Gastrocnemius medialis (tissue), 4 donors: Measurements from ENCODE around the gene LCN10. TPM values are rescaled to one million over a fixed set of nuclear protein-coding genes. Genes with fewer than 3 reads are reported as not detected.
A peak's percentile ranks its signal among the peaks of the same experiment; 100 is the strongest.
"Not testable (repeated sequence)": the region's sequence is repeated elsewhere in the genome, so short reads cannot be mapped to it uniquely, and the experiment has no call there.

ENCODE experiments used
- ATAC-seq, 2 donors: fragments of 150-250 bp; one replicate each; pipeline ENCODE4 v1.9.1; 2016
- DNase-seq, 2 donors: peaks; one replicate each; pipeline ENCODE4 v3.0.0-alpha.2; 2019
- H3K27ac ChIP-seq, 4 donors: fragments of 200-600 bp; sonication (generic); 1 replicate in 1 of 4; 2 replicates in 3 of 4; pipeline ENCODE4 v1.5.1; 2016 to 2018; ENCODE audit warnings: mild to moderate bottlenecking in 2 of 4, moderate library complexity in 1 of 4
- H3K27me3 ChIP-seq, 3 donors: fragments of 200-600 bp; sonication (generic) in 2 of 3; 1 replicate in 1 of 3; 2 replicates in 2 of 3; pipeline versions ENCODE4 v1.5.1 to v1.6.0; 2016 to 2019; ENCODE audit warnings: mild to moderate bottlenecking in 1 of 3, moderate library complexity in 1 of 3
- H3K36me3 ChIP-seq, 2 donors: fragments of 200-600 bp; sonication (generic) in 1 of 2; one replicate each; pipeline ENCODE4 v1.5.1; 2017 to 2018
- H3K4me1 ChIP-seq, 2 donors: fragments of 200-600 bp; sonication (generic) in 1 of 2; one replicate each; pipeline ENCODE4 v1.5.1; 2016 to 2017; ENCODE audit warnings: mild to moderate bottlenecking in 2 of 2
- H3K4me3 ChIP-seq, 4 donors: fragments of 200-600 bp; sonication (generic) in 3 of 4; 1 replicate in 1 of 4; 2 replicates in 3 of 4; pipeline ENCODE4 v1.5.1; 2016 to 2019; ENCODE audit warnings: mild to moderate bottlenecking in 2 of 4
- H3K9me3 ChIP-seq, 3 donors: fragments of 200-600 bp; sonication (generic) in 2 of 3; 1 replicate in 1 of 3; 2 replicates in 2 of 3; pipeline ENCODE4 v1.5.1; 2016 to 2019
- POLR2A ChIP-seq, 2 donors: fragments of 450-650 bp; IDR thresholded peaks; one replicate each; pipeline ENCODE4 v1.6.1; 2017; ENCODE audit warnings: antibody characterized with exemption in 2 of 2, mild to moderate bottlenecking in 2 of 2, moderate library complexity in 2 of 2
- in situ Hi-C, 4 donors: fragments of 200-750 bp; cut with MboI; loops; one replicate each; pipeline versions ENCODE4 v1.15.0 to v1.8.0; 2017; ENCODE audit warnings: low sequenced_read_pairs in 4 of 4
- intact Hi-C: fragments of 100-400 bp; cut with DNase I; formaldehyde crosslinking; loops from one replicate; pipeline ENCODE4 v1.15.1; 2023; ENCODE audit warnings: low total_unique reads
- total RNA-seq, 4 donors: library from RNA; depleted of rRNA; stranded (reverse); fragments of >200 nt; gene quantifications; one replicate each; pipeline versions ENCODE4 v1.1.0 to v1.2.3, GENCODE V29; 2016
- TF ChIP-seq, protein P1 (sequence below), 5 experiments: fragments of 450-650 bp in 3 of 5; fragments of 200-600 bp in 2 of 5; sonication (generic) in 2 of 5; IDR thresholded peaks in 4 of 5; conservative IDR thresholded peaks in 1 of 5; 1 replicate in 4 of 5; 2 replicates in 1 of 5; pipeline ENCODE4 v1.5.1; 2016 to 2019; ENCODE audit warnings: antibody characterized with exemption in 5 of 5, mild to moderate bottlenecking in 3 of 5, moderate library complexity in 3 of 5

Gene LCN10
- total RNA-seq, 4 donors from 2014 or later: 0.61 to 4.7 (median 1.6) TPM

DNA sequence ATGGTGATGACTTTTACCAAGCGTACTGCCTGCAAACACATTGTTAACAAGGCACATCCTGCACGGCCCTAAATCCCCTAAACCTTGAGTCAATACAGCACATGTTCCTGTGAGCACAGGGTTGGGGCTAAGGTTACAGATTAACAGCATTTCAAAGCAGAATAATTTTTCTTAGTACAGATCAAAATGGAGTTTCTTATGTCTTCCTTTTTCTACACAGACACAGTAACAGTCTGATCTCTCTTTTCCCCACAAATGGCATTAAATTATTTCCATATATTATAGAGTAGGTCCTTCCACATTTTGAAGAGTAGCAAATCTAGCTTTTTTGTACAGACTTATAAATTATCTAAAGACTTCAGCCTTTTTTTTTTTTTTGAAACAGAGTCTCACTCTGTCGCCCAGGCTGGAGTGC is 46.8 kb upstream of the LCN10 start:
- ATAC-seq: no peak
- H3K9me3 ChIP-seq: no peaks in the 10 kb centered on the region
- no peaks in the 10 kb centered on the region for H3K27me3 ChIP-seq
- H3K36me3 ChIP-seq: no peaks in the 10 kb centered on the region
- intact Hi-C loops (loop anchor here (10.0 kb wide), 1 partner anchor 445 kb away; the partner anchor contains the start of gene SLC34A3), in situ Hi-C loops (loop anchor here (5.0 to 25.0 kb wide), 4 partner anchors 148 to 248 kb away; partner anchors contain the start of genes FUT7 (in 2 of the 4), C8G (in 1 of the 4) and FBXW5 (in 1 of the 4))
- TF ChIP-seq, protein P1, sequence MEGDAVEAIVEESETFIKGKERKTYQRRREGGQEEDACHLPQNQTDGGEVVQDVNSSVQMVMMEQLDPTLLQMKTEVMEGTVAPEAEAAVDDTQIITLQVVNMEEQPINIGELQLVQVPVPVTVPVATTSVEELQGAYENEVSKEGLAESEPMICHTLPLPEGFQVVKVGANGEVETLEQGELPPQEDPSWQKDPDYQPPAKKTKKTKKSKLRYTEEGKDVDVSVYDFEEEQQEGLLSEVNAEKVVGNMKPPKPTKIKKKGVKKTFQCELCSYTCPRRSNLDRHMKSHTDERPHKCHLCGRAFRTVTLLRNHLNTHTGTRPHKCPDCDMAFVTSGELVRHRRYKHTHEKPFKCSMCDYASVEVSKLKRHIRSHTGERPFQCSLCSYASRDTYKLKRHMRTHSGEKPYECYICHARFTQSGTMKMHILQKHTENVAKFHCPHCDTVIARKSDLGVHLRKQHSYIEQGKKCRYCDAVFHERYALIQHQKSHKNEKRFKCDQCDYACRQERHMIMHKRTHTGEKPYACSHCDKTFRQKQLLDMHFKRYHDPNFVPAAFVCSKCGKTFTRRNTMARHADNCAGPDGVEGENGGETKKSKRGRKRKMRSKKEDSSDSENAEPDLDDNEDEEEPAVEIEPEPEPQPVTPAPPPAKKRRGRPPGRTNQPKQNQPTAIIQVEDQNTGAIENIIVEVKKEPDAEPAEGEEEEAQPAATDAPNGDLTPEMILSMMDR (IDR thresholded peaks at IDR 0.05 in 4 of 5, conservative IDR thresholded peaks at IDR 0.05 in 1 of 5): no peak
- TF ChIP-seq POLR2A (IDR thresholded peaks at IDR 0.05): no peak
- no peak for DNase-seq
- no peak overlapping the region for H3K4me3 ChIP-seq
- H3K4me1 ChIP-seq: peaks cover 12 to 18% of the 10 kb centered on the region in 2 donors
- peak overlapping the region in 1 of 4 donors; percentile 95 for H3K27ac ChIP-seq

DNA sequence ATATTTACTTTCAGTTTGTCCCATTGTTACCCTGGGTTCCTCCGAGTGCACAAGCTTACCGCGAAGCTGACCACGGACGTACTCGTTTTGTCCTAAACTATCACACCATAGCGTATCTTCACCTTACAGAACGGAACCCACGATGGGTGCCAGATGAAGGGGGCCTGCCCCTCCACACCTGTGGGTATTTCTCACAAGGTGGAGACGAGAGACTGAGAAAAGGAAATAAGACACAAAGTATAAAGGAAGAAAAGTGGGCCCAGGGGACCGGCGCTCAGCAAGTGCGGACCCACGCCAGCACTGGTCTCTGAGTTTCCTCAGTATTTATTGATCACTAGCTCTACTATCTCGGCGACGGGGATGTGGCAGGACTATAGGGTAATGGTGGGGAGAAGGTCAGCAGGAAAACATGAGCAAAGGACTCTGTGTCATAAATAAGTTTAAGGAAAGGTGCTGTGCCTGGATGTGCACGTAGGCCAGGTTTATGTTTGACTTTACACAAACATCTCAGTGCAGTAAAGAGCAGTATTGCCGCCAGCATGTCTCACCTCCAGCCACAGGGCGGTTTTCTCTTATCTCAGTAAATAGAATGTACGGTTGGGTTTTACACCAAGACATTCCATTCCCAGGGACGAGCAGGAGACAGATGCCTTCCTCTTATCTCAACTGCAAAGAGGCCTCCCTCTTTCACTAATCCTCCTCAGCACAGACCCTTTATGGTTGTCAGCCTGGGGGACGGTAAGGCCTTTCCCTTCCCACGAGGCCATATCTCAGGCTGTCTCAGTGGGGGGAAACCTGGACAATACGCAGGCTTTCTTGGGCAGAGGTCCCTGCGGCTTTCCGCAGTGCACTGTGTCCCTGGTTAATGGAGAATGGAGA is 46.1 kb upstream of the LCN10 start:
- not testable (repeated sequence) for H3K4me3 ChIP-seq, H3K27ac ChIP-seq, H3K9me3 ChIP-seq, H3K27me3 ChIP-seq, DNase-seq, H3K36me3 ChIP-seq, ATAC-seq
- peaks cover 12 to 18% of the 10 kb centered on the region in 2 donors for H3K4me1 ChIP-seq
- in situ Hi-C loops: loop anchor here (5.0 to 25.0 kb wide), 4 partner anchors 148 to 248 kb away; partner anchors contain the start of genes FUT7 (in 2 of the 4), C8G (in 1 of the 4) and FBXW5 (in 1 of the 4)
- intact Hi-C loops: loop anchor here (10.0 kb wide), 1 partner anchor 446 kb away; the partner anchor contains the start of gene SLC34A3

DNA sequence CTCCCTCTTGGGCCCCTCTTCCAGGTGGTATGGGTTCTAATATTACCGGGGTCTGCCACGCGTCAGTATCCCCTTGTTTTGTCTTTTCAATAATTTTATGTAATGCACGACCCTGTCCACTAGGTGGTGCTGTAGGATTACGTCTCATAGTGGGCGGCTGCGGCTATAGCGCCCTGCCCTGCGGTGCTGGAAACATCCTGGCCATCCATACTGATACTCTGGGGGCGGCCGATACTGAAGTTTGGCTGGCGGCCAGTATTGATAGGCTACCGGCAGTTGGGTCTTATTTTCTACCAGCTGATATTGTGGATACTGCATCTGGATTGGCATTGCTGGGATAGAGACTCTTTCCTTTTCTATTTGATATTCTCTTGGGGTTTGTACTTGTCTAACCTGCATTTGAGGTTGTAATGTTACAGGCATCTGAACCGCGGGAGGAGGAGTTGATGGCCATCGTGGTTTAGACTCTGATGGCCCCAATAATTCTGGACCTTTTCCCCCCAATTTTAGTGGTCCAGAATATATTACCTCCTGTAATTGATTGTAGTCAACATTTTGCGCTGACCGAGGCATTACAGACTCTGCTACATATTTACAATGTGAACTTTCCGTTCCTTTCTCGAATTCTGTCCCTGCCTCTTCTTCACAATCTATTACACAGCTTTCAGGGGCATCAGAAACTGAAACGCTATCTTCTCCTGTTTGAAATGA is 45.1 kb upstream of the LCN10 start:
- Histone ChIP-seq H3K4me1 (peaks cover 12 to 18% of the 10 kb centered on the region in 2 donors), H3K27ac (no peak overlapping the region), H3K4me3 (no peak overlapping the region), H3K36me3 (no peaks in the 10 kb centered on the region), H3K9me3 (no peaks in the 10 kb centered on the region), H3K27me3 (no peaks in the 10 kb centered on the region)
- intact Hi-C loops: loop anchor here (1.0 to 10.0 kb wide), 2 partner anchors 247 to 447 kb away; partner anchors contain the start of gene SLC34A3
- no peak for TF ChIP-seq POLR2A (IDR thresholded peaks at IDR 0.05)
- TF ChIP-seq, protein P1 (IDR thresholded peaks at IDR 0.05 in 4 of 5, conservative IDR thresholded peaks at IDR 0.05 in 1 of 5): peak; percentile 76 to 93 (median 91)
- no peak for ATAC-seq
- DNase-seq: peak; percentile 30 to 46
- in situ Hi-C loops: loop anchor here (5.0 to 25.0 kb wide), 4 partner anchors 149 to 249 kb away; partner anchors contain the start of genes FUT7 (in 2 of the 4), C8G (in 1 of the 4) and FBXW5 (in 1 of the 4)

DNA sequence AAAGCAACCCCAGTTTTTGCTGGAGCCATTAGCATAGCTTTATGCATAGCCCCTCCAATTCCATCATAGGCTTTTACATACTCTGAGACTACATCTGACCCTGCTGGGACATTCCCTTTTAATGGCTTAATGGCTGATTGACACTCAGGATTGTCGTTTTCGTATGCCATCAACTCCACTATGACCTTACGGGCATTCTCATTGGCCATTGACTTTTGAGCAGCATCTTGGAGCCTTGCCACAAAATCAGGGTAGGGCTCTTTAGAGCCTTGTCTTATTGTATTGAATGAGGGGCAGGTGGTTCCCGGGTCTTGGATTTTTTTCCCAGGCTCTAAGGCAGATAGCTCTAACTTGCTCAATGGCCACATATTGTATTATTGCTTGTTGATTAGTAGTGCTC is 44.2 kb upstream of the LCN10 start:
- ATAC-seq, H3K27me3 ChIP-seq, H3K36me3 ChIP-seq, H3K9me3 ChIP-seq, H3K4me3 ChIP-seq, H3K27ac ChIP-seq, DNase-seq: not testable (repeated sequence)
- in situ Hi-C loops: loop anchor here (5.0 to 25.0 kb wide), 4 partner anchors 150 to 250 kb away; partner anchors contain the start of genes FUT7 (in 2 of the 4), C8G (in 1 of the 4) and FBXW5 (in 1 of the 4)
- intact Hi-C loops: loop anchor here (1.0 to 10.0 kb wide), 2 partner anchors 248 to 448 kb away; partner anchors contain the start of gene SLC34A3
- peaks cover 12 to 14% of the 10 kb centered on the region in 2 donors for H3K4me1 ChIP-seq

DNA sequence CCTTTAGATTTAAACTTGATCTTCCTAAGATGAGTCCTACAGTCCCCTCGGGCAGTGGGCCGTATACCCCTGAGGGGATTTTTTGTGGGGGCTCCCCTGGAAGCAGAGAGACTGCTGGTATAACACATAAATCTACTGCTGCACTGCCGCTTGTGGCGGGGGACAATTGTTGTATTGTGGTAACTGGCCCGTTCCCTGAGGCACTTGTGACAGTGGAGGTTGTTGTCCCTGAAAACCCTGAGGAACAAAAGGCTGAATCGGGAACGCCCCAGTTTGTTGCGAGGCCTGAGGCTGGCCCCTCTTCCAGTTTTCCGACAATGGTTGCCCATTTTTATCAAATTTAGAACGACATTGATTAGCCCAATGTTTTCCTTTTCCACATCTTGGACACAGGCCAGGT is 43.7 kb upstream of the LCN10 start:
- no peak overlapping the region for H3K27ac ChIP-seq
- ATAC-seq (no peak), DNase-seq (no peak)
- in situ Hi-C loops (loop anchor here (5.0 to 25.0 kb wide), 4 partner anchors 151 to 251 kb away; partner anchors contain the start of genes FUT7 (in 2 of the 4), C8G (in 1 of the 4) and FBXW5 (in 1 of the 4)), intact Hi-C loops (loop anchor here (10.0 kb wide), 1 partner anchor 448 kb away; the partner anchor contains the start of gene SLC34A3)
- TF ChIP-seq, protein P1 (IDR thresholded peaks at IDR 0.05 in 4 of 5, conservative IDR thresholded peaks at IDR 0.05 in 1 of 5): no peak
- no peak for TF ChIP-seq POLR2A (IDR thresholded peaks at IDR 0.05)
- H3K36me3 ChIP-seq: no peaks in the 10 kb centered on the region
- H3K27me3 ChIP-seq: no peaks in the 10 kb centered on the region
- no peaks in the 10 kb centered on the region for H3K9me3 ChIP-seq
- peaks cover 8 to 9% of the 10 kb centered on the region in 2 donors for H3K4me1 ChIP-seq
- no peak overlapping the region for H3K4me3 ChIP-seq

DNA sequence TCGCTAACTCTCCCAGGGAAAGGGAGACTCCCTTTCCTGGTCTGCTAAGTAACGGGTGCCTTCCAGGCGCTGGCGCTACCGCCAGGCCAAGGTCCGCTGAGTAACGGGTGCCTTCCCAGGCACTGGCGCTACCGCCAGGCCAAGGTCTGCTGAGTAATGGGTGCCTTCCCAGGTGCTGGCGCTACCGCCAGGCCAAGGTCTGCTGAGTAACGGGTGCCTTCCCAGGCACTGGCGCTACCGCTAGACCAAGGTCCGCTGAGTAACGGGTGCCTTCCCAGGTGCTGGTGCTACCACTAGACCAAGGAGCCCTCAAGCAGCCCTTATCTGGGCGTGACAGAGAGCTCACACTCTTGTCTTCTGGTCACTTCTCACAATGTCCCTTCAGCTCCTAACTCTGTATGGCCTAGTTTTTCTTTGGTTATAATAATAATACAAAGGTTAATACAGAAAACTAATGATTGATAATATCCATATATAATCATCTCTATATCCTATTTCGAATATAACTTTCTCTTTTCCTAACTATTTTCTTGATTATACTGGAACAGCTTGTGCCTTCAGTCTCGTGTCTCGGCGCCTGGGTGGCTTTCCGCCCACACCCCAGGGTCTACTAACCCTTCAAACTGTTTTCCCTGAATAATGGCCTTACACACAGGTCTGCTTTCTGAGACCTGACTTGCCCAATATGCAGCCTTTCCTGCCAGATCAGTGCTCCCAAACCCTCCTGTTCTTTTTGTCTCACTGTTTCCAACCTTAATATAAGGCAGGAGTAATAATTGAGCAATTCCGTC is 43.0 kb upstream of the LCN10 start:
- intact Hi-C loops (loop anchor here (10.0 kb wide), 1 partner anchor 449 kb away; the partner anchor contains the start of gene SLC34A3), in situ Hi-C loops (loop anchor here (5.0 to 25.0 kb wide), 4 partner anchors 152 to 252 kb away; partner anchors contain the start of genes FUT7 (in 2 of the 4), C8G (in 1 of the 4) and FBXW5 (in 1 of the 4))
- DNase-seq, H3K9me3 ChIP-seq, H3K27ac ChIP-seq, H3K27me3 ChIP-seq, H3K36me3 ChIP-seq, H3K4me1 ChIP-seq, ATAC-seq, H3K4me3 ChIP-seq: not testable (repeated sequence)
